ENCODE results near the gene ARHGEF39. TPM values are rescaled to one million over a fixed set of nuclear protein-coding genes. Genes with fewer than 3 reads are reported as not detected.

The ARHGEF39 gene
- total RNA-seq, 4 donors from 2014 or later: 0.20 to 4.8 (median 1.0) TPM; not detected in 1

GRCh38 chr9:35636135-35636876, 28.7 kb downstream of the ARHGEF39 start:
- WGBS, 2 donors: 64 to 69% methylated on average over 9 of the region's 9 CpGs
- Histone ChIP-seq H3K27me3 (no peaks in the 10 kb centered on the region), H3K27ac (peak overlapping the region in 3 of 4 donors; percentile 47 to 67 (median 61)), H3K4me3 (no peak overlapping the region), H3K4me1 (peaks cover 0 to 7% (median 2%) of the 10 kb centered on the region in 4 donors), H3K9me3 (no peaks in the 10 kb centered on the region), H3K36me3 (peaks cover 0 to 8% (median 0%) of the 10 kb centered on the region in 3 donors)
- no peak for DNase-seq (ENCODE audit: low spot score in 2 of 2)
- no peak for TF ChIP-seq CTCF (IDR thresholded peaks at IDR 0.05)
- peak in 1 of 2 donors; percentile 33 for TF ChIP-seq EP300 (IDR thresholded peaks at IDR 0.05)

GRCh38 chr9:35635730-35636129, 29.3 kb downstream of the ARHGEF39 start:
- DNase-seq (ENCODE audit: low spot score in 2 of 2): no peak
- Histone ChIP-seq H3K4me1 (peaks cover 0 to 7% (median 2%) of the 10 kb centered on the region in 4 donors), H3K4me3 (no peak overlapping the region), H3K9me3 (no peaks in the 10 kb centered on the region), H3K36me3 (peaks cover 0 to 6% (median 0%) of the 10 kb centered on the region in 3 donors), H3K27ac (peak overlapping the region in 3 of 4 donors; percentile 28 to 61 (median 45)), H3K27me3 (no peaks in the 10 kb centered on the region)
- TF ChIP-seq CTCF (IDR thresholded peaks at IDR 0.05) (no peak), EP300 (IDR thresholded peaks at IDR 0.05) (no peak), POLR2A (IDR thresholded peaks at IDR 0.05) (no peak)

- TF ChIP-seq POLR2A (IDR thresholded peaks at IDR 0.05) (no peak), CTCF (IDR thresholded peaks at IDR 0.05) (no peak), EP300 (IDR thresholded peaks at IDR 0.05) (no peak)
- WGBS, 2 donors: 81 to 84% methylated on average over 5 of the region's 5 CpGs
- Histone ChIP-seq H3K9me3 (no peaks in the 10 kb centered on the region), H3K36me3 (no peaks in the 10 kb centered on the region), H3K4me3 (no peak overlapping the region), H3K27ac (no peak overlapping the region), H3K27me3 (no peaks in the 10 kb centered on the region), H3K4me1 (no peaks in the 10 kb centered on the region)
- no peak for DNase-seq (ENCODE audit: low spot score in 2 of 2)
These were observed 35.4 kb downstream of the ARHGEF39 start for GRCh38 chr9:35629597-35629996.

- 88 to 91% methylated on average over 6 of the region's 6 CpGs for WGBS, 2 donors
- no peaks in the 10 kb centered on the region for H3K9me3 ChIP-seq
- H3K27me3 ChIP-seq: no peaks in the 10 kb centered on the region
- no peak overlapping the region for H3K4me3 ChIP-seq
- H3K27ac ChIP-seq: no peak overlapping the region
- H3K4me1 ChIP-seq: no peaks in the 10 kb centered on the region
- no peaks in the 10 kb centered on the region for H3K36me3 ChIP-seq
- no peak for DNase-seq (ENCODE audit: low spot score in 2 of 2)
- no peak for TF ChIP-seq EP300 (IDR thresholded peaks at IDR 0.05)
- TF ChIP-seq CTCF (IDR thresholded peaks at IDR 0.05): no peak
- no peak for TF ChIP-seq POLR2A (IDR thresholded peaks at IDR 0.05)
These were observed 36.5 kb downstream of the ARHGEF39 start for GRCh38 chr9:35628389-35628991.

GRCh38 chr9:35627575-35627974, 37.4 kb downstream of the ARHGEF39 start:
- Histone ChIP-seq H3K27ac (no peak overlapping the region), H3K4me1 (no peaks in the 10 kb centered on the region), H3K4me3 (no peak overlapping the region), H3K36me3 (no peaks in the 10 kb centered on the region), H3K27me3 (no peaks in the 10 kb centered on the region), H3K9me3 (no peaks in the 10 kb centered on the region)
- no peak for DNase-seq (ENCODE audit: low spot score in 2 of 2)
- TF ChIP-seq EP300 (IDR thresholded peaks at IDR 0.05): no peak
- TF ChIP-seq POLR2A (IDR thresholded peaks at IDR 0.05): no peak
- TF ChIP-seq CTCF (IDR thresholded peaks at IDR 0.05): no peak
- WGBS, 2 donors: 87 to 88% methylated on average over 2 of the region's 2 CpGs

Data from tibial nerve (tissue), 4 donors.